Neural cell (in vitro differentiated cells): ENCODE measurements around the gene HEY2.

Experiments
- EP300 ChIP-seq: fragments of 450-650 bp; conservative IDR thresholded peaks from 2 replicates; pipeline ENCODE4 v1.6.1; 2014; ENCODE audit warnings: antibody characterized with exemption, mild to moderate bottlenecking, moderate library complexity; ENCODE audit not compliant: poor library complexity, severe bottlenecking
- POLR2AphosphoS5 ChIP-seq: IDR thresholded peaks from 2 replicates; pipeline ENCODE4 v1.6.1; 2012
- REST ChIP-seq: IDR thresholded peaks from 2 replicates; pipeline ENCODE4 v1.6.1; 2012; ENCODE audit warnings: borderline replicate concordance
- SMC3 ChIP-seq: fragments of 450-650 bp; conservative IDR thresholded peaks from 2 replicates; pipeline ENCODE4 v1.6.1; 2014; ENCODE audit warnings: antibody characterized with exemption, mild to moderate bottlenecking, moderate library complexity; ENCODE audit not compliant: poor library complexity
- TAF1 ChIP-seq: IDR thresholded peaks from 2 replicates; pipeline ENCODE4 v1.6.1; 2012; ENCODE audit warnings: low read depth
- TF ChIP-seq, protein P1 (sequence below): fragments of 450-650 bp; IDR thresholded peaks from 2 replicates; pipeline ENCODE4 v1.5.1; 2014; ENCODE audit warnings: antibody characterized with exemption, mild to moderate bottlenecking, moderate library complexity; ENCODE audit not compliant: poor library complexity, severe bottlenecking

DNA sequence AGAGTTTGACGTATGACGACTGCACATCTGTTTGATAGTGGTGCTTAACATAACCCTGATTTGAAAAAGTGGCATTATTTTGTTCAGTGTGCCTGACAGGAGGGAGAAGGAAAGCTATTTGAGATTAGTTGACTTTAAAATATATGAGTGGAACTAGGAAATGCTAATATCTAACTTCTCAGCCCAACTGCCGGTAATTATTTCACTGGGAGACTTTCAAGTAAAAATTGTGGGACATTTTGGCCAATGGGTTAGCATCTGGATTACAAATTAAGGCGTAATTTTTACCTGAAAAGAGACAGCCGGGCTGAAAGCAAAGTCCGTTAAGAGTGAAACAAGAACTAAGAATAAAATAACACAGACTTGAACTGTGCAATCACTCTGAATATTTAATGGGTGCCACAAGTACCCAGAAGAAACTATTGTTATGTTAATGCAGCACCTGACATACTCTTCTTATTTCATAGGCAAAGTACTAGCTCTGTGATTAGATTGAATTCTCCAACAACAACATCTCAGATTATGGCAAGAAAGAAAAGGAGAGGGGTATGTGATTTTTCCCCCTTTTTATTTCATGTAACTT is 2.0 kb downstream of the HEY2 start:
- TF ChIP-seq, protein P1, sequence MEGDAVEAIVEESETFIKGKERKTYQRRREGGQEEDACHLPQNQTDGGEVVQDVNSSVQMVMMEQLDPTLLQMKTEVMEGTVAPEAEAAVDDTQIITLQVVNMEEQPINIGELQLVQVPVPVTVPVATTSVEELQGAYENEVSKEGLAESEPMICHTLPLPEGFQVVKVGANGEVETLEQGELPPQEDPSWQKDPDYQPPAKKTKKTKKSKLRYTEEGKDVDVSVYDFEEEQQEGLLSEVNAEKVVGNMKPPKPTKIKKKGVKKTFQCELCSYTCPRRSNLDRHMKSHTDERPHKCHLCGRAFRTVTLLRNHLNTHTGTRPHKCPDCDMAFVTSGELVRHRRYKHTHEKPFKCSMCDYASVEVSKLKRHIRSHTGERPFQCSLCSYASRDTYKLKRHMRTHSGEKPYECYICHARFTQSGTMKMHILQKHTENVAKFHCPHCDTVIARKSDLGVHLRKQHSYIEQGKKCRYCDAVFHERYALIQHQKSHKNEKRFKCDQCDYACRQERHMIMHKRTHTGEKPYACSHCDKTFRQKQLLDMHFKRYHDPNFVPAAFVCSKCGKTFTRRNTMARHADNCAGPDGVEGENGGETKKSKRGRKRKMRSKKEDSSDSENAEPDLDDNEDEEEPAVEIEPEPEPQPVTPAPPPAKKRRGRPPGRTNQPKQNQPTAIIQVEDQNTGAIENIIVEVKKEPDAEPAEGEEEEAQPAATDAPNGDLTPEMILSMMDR = no peak
- no peak for TF ChIP-seq SMC3
- no peak for TF ChIP-seq REST
- no peak for TF ChIP-seq POLR2AphosphoS5
- no peak for TF ChIP-seq EP300
- no peak for TF ChIP-seq TAF1
